K562 (cell line): ENCODE data around the gene TMEM184B. TPM values are rescaled to one million over a fixed set of nuclear protein-coding genes. Genes with fewer than 3 reads are reported as not detected.
A peak's percentile ranks its signal among the peaks of the same experiment; 100 is the strongest.

ENCODE experiments used
- ATAC-seq: fragments of 200-7000 bp; cut with Tn5 transposase; 3 replicates; pipeline ENCODE4 v1.9.1; 2020; ENCODE audit warnings: moderate library complexity
- BruUV-seq: library from RNA; stranded (reverse); fragments of 400-500 nt; replicated peaks from 2 replicates; lab custom pipeline; 2021; lab: Mats Ljungman, UMichigan
- CTCF ChIA-PET: fragments of 300-600 bp; formaldehyde crosslinking; extraction: SDS; loops from one replicate; lab custom pipeline; 2021; ENCODE audit warnings: low intra/inter-chr PET ratio; lab: Yijun Ruan, JAX
- POLR2A ChIA-PET: fragments of 300-600, 350-650 bp; sonication (Branson Sonifier 250); formaldehyde crosslinking; extraction: SDS; loops from one replicate; lab custom pipeline; 2021; ENCODE audit warnings: antibody characterized with exemption, inconsistent platforms; lab: Yijun Ruan, JAX
- DNase-seq, 4 experiments: peaks; one replicate each; pipeline versions ENCODE4 v3.0.0 to v3.0.0-alpha.2; 2011 to 2018; ENCODE audit warnings: low spot score in 3 of 4, mixed read lengths in 3 of 4; ENCODE audit errors: extremely low read depth in 1 of 4
- FAIRE-seq: peaks from 2 replicates; lab custom pipeline; 2011; peaks lifted over from hg19 to GRCh38; lab: Jason Lieb, UNC
- H2AFZ ChIP-seq: 2 replicates; pipeline ENCODE4 v1.6.0; 2011; ENCODE audit warnings: low read depth, low read length, control low read depth, inconsistent platforms
- H3K27ac ChIP-seq: fragments of 200-600 bp; 3 replicates; pipeline ENCODE4 v1.8.0; 2011; ENCODE audit warnings: low read depth, mild to moderate bottlenecking, control low read depth, inconsistent platforms, low read length, moderate library complexity, mixed read lengths; ENCODE audit errors: extremely low read depth
- H3K27me3 ChIP-seq, 2 experiments: fragments of 300-600 bp in 1 of 2; 2 replicates in 1 of 2; 3 replicates in 1 of 2; pipeline versions ENCODE4 v1.6.0 to v1.8.0; 2011; ENCODE audit warnings: inconsistent platforms in 2 of 2, low read length in 2 of 2, mild to moderate bottlenecking in 1 of 2, mixed read lengths in 1 of 2, moderate library complexity in 1 of 2; ENCODE audit not compliant: control insufficient read depth in 2 of 2, insufficient read depth in 2 of 2
- H3K36me3 ChIP-seq: fragments of 300-600 bp; 3 replicates; pipeline ENCODE4 v1.8.0; 2011; ENCODE audit warnings: mild to moderate bottlenecking, low read length, inconsistent platforms; ENCODE audit not compliant: control insufficient read depth, insufficient read depth
- H3K4me1 ChIP-seq, 2 experiments: fragments of 200-600 bp in 1 of 2; replicated peaks in 1 of 2; 2 replicates in 1 of 2; 3 replicates in 1 of 2; pipeline versions ENCODE4 v1.5.1 to v1.8.0; 2011; ENCODE audit warnings: inconsistent platforms in 2 of 2, low read length in 2 of 2, mild to moderate bottlenecking in 1 of 2, mixed read lengths in 1 of 2, moderate library complexity in 1 of 2; ENCODE audit not compliant: control insufficient read depth in 2 of 2, insufficient read depth in 2 of 2
- H3K4me2 ChIP-seq: 2 replicates; pipeline ENCODE4 v1.6.1; 2011; ENCODE audit warnings: low read length, control low read depth, inconsistent platforms, mixed read lengths; ENCODE audit not compliant: insufficient read depth
- H3K4me3 ChIP-seq: fragments of 200-600 bp; sonication (generic), shearing (Covaris generic); 2 replicates; pipeline ENCODE4 v1.5.1; 2016; ENCODE audit warnings: control low read depth, inconsistent platforms
- H3K79me2 ChIP-seq: fragments of 200-600 bp; 3 replicates; pipeline ENCODE4 v1.8.0; 2011; ENCODE audit warnings: low read length, inconsistent platforms; ENCODE audit not compliant: control insufficient read depth, insufficient read depth
- H3K9ac ChIP-seq, 2 experiments: 2 replicates each; pipeline versions ENCODE4 v1.6.0 to v1.6.1; 2011; ENCODE audit warnings: low read depth in 2 of 2, low read length in 2 of 2, control low read depth in 1 of 2, inconsistent platforms in 1 of 2, mild to moderate bottlenecking in 1 of 2, mixed read lengths in 1 of 2; ENCODE audit not compliant: insufficient read depth in 1 of 2
- H3K9me1 ChIP-seq: one replicate; pipeline ENCODE4 v1.6.0; 2011; ENCODE audit warnings: inconsistent platforms, mild to moderate bottlenecking, low read length, moderate library complexity; ENCODE audit not compliant: control insufficient read depth, insufficient read depth
- H3K9me3 ChIP-seq: replicated peaks from 2 replicates; pipeline ENCODE4 v1.5.1; 2011; ENCODE audit warnings: low read depth, low read length, inconsistent platforms; ENCODE audit not compliant: control insufficient read depth, insufficient read depth
- H4K20me1 ChIP-seq: replicated peaks from 2 replicates; pipeline ENCODE4 v1.6.1; 2011; ENCODE audit warnings: low read length, inconsistent platforms, mixed read lengths; ENCODE audit not compliant: control insufficient read depth, insufficient read depth
- BDP1 ChIP-seq: IDR thresholded peaks from 3 replicates; pipeline ENCODE4 v1.6.1; 2011; ENCODE audit not compliant: insufficient read length, insufficient read depth
- BRCA1 ChIP-seq, 2 experiments: fragments of 450-650 bp in 1 of 2; sonication (generic) in 1 of 2; formaldehyde crosslinking in 1 of 2; IDR thresholded peaks; 2 replicates each; pipeline versions ENCODE4 v1.5.0 to v1.6.1; 2017 to 2020; ENCODE audit warnings: mild to moderate bottlenecking in 1 of 2, missing genetic modification reagents in 1 of 2
- CSDE1 ChIP-seq, 2 experiments: fragments of 450-650 bp; IDR thresholded peaks; 2 replicates each; pipeline ENCODE4 v1.6.1; 2016; ENCODE audit warnings: mild to moderate bottlenecking in 1 of 2
- GATAD2A ChIP-seq: fragments of 450-650 bp; IDR thresholded peaks from 2 replicates; pipeline ENCODE4 v1.6.1; 2017
- HNRNPL ChIP-seq: fragments of 200-400 bp; formaldehyde crosslinking; IDR thresholded peaks from 2 replicates; pipeline ENCODE4 v1.6.1; 2017; ENCODE audit warnings: low read depth, mild to moderate bottlenecking, low read length
- IFI16 ChIP-seq: fragments of 250-450 bp; sonication (Bioruptor Pico); IDR thresholded peaks from 2 replicates; pipeline ENCODE4 v2.1.2; 2022; ENCODE audit warnings: mild to moderate bottlenecking, inconsistent platforms
- MEF2D ChIP-seq: conservative IDR thresholded peaks from 2 replicates; pipeline ENCODE4 v1.6.1; 2016; ENCODE audit warnings: low read depth, missing genetic modification characterization, missing compliant biosample characterization
- MTA2 ChIP-seq: fragments of 450-650 bp; IDR thresholded peaks from 2 replicates; pipeline ENCODE4 v1.6.1; 2016; ENCODE audit warnings: low read depth
- MTF1 ChIP-seq: fragments of 250-450 bp; sonication (Bioruptor Pico); IDR thresholded peaks from 2 replicates; pipeline ENCODE4 v1.9.0; 2021; ENCODE audit warnings: moderate library complexity, mild to moderate bottlenecking, inconsistent platforms, borderline replicate concordance
- POLR2AphosphoS5 ChIP-seq: IDR thresholded peaks from 2 replicates; pipeline ENCODE4 v1.6.1; 2011; ENCODE audit warnings: mild to moderate bottlenecking, low read depth, low read length, moderate library complexity; ENCODE audit not compliant: control insufficient read depth, insufficient read depth
- PURB ChIP-seq: sonication (generic); formaldehyde crosslinking; IDR thresholded peaks from 2 replicates; pipeline ENCODE4 v1.9.0; 2021; ENCODE audit warnings: low read depth, mild to moderate bottlenecking, missing genetic modification reagents
- RBM22 ChIP-seq: fragments of 200-400 bp; formaldehyde crosslinking; IDR thresholded peaks from 2 replicates; pipeline ENCODE4 v1.6.1; 2018; ENCODE audit warnings: low read length, low read depth; ENCODE audit not compliant: poor library complexity, severe bottlenecking
- RFX5 ChIP-seq: IDR thresholded peaks from 2 replicates; pipeline ENCODE4 v1.6.1; 2011; ENCODE audit warnings: low read depth, mild to moderate bottlenecking, improper control_type of control experiment, low read length
- ZNF707 ChIP-seq: fragments of 250-450 bp; sonication (Bioruptor Pico); conservative IDR thresholded peaks from 2 replicates; pipeline ENCODE4 v1.8.0; 2022; ENCODE audit warnings: inconsistent platforms, mild to moderate bottlenecking, moderate library complexity
- WGBS: fragments of 100-300 bp; shearing (Covaris generic); methylation state at CpG from one replicate; pipeline ENCODE4 v1.1.6; 2016; ENCODE audit warnings: low coverage, mixed read lengths; ENCODE audit not compliant: insufficient coverage; ENCODE audit errors: missing lambda C conversion rate; 5-methylcytosine and 5-hydroxymethylcytosine counted together
- in situ Hi-C: fragments of 300-500 bp; cut with MboI; formaldehyde crosslinking; loops from 4 replicates; pipeline ENCODE4 v1.15.0; 2018; ENCODE audit warnings: inconsistent platforms, mixed read lengths
- intact Hi-C: fragments of 100-400 bp; cut with micrococcal nuclease; formaldehyde crosslinking; loops from 2 replicates; pipeline ENCODE4 v1.14.2; 2022
- polyA plus RNA-seq, 8 experiments: library from polyadenylated mRNA; depleted of rRNA in 4 of 8; stranded (reverse) in 5 of 8; unstranded in 3 of 8; fragments of >200 nt; fragmentation: Nextera tagmentation in 2 of 8; fragmentation: Illumina TruSeq in 1 of 8; extraction: Ambion mirVana in 2 of 8; extraction: Trizol in 1 of 8; gene quantifications; 2 replicates each; pipeline versions ENCODE4 v1.2.1 to v1.2.3, GENCODE V29; 2011 to 2014; ENCODE audit warnings: inconsistent platforms in 1 of 8, missing spikeins in 1 of 8
- total RNA-seq, 7 experiments: library from RNA; depleted of rRNA in 6 of 7; stranded (reverse); fragments of >200 nt in 6 of 7; fragmentation: Illumina TruSeq in 2 of 7; extraction: Trizol in 2 of 7; gene quantifications; 2 replicates each; pipeline versions ENCODE4 v1.2.1 to v1.2.3, GENCODE V29; 2011 to 2021; ENCODE audit warnings: low replicate concordance in 1 of 7
- TF ChIP-seq, protein P1 (sequence below): fragments of 250-450 bp; sonication (Bioruptor Pico); IDR thresholded peaks from 2 replicates; pipeline ENCODE4 v1.5.0; 2020; ENCODE audit warnings: mild to moderate bottlenecking, borderline replicate concordance

The TMEM184B gene
- total and polyA plus RNA-seq, 9 of the 15 experiments (the other 6 are each of a cell fraction or from before 2014, with no cell fraction given) = 0.31 to 25.1 (median 6.2) TPM

DNA sequence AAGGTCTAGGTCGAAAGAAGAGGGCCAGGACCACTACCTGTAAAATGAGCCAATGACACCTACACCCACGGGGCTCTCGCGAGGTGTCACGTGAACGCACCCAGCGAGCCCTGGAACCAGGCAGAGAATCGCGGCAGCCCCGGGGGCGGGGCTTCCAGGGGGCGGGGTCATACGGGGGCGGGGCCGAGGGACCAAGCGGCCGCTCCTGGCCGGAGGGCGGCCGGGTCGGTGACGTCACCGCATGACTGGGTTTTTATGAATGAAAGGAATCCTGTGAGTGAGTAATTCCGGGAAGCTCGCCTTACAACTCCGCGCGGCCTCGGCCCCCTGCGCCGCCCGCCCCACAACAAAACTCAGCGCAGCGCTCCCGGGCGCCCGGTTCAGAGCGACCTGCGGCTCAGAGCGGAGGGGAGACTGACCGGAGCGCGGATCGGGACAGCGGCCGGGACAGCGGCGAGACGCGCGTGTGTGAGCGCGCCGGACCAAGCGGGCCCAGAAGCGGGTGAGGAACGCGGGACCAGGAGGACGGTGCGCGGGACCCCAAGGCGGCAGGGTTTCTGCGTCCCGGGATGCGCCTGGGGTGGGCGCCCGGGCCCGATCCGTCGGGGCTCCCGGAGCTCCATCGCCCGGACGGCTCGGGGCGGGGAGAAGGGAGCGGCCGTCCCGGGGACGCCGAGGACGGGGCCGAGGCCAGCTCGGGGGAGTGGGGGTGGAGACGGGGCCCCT is 70.9 kb downstream of the TMEM184B start, which contains the start of gene MAFF (continued):
- peak; percentile 64 for TF ChIP-seq RBM22

DNA sequence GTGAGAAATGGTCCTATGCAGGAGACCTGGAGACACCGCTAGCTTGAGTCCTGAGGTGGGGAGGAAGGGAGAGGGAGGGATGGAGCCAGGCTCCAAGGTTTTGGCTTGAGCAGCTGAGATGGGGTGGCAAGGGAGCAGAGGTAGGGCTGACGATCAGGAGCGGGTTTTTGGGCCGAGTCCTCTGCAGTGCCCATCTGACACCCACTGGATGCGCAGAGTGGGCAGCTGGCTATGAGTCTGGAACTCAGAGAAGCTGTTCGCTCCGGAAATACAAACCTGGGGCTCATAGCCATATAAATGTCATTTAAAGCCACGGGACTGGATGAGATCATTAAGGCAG is 71.5 kb downstream of the TMEM184B start:
- Histone ChIP-seq H3K4me1 (peaks cover 4 to 24% of the 10 kb centered on the region in 2 experiments; a peak in 3 of 5 replicates), H4K20me1 (peaks cover 18% of the 10 kb centered on the region; the same call in 1 of the 2 replicates), H3K9me1 (no peaks in the 10 kb centered on the region), H3K4me2 (peak overlapping the region; percentile 85), H3K36me3 (no peaks in the 10 kb centered on the region), H3K4me3 (peak overlapping the region; percentile 33), H3K27me3 (no peaks in the 10 kb centered on the region), H3K9ac (peak overlapping the region; percentile 60 to 86), H3K9me3 (no peaks in the 10 kb centered on the region), H3K79me2 (peaks cover 37% of the 10 kb centered on the region), H3K27ac (peak overlapping the region; percentile 53), H2AFZ (peak overlapping the region; percentile 96)
- intact Hi-C loops = loop anchor here (10.0 kb wide), 1 partner anchor 87 kb away; the partner anchor contains the start of gene BAIAP2L2
- ChIA-PET CTCF (no interaction called here), POLR2A (interaction anchor here (0.5 to 4.9 kb wide), 18 partner anchors 9 to 313 kb away, joined by 3 to 44 read pairs (median 4); partner anchors contain the start of gene PLA2G6)
- TF ChIP-seq MTF1 (no peak), RFX5 (no peak), MEF2D (tag) (no peak), GATAD2A (no peak), IFI16 (no peak), PURB (no peak), POLR2AphosphoS5 (no peak), CSDE1 (IDR thresholded peaks at IDR 0.05) (no peak), BRCA1 (IDR thresholded peaks at IDR 0.05) (no peak), BRCA1 (CRISPR knock-in tag; IDR thresholded peaks at IDR 0.05) (no peak), HNRNPL (no peak), MTA2 (no peak), BDP1 (no peak), ZNF707 (CRISPR knock-in tag) (no peak)
- TF ChIP-seq, protein P1, sequence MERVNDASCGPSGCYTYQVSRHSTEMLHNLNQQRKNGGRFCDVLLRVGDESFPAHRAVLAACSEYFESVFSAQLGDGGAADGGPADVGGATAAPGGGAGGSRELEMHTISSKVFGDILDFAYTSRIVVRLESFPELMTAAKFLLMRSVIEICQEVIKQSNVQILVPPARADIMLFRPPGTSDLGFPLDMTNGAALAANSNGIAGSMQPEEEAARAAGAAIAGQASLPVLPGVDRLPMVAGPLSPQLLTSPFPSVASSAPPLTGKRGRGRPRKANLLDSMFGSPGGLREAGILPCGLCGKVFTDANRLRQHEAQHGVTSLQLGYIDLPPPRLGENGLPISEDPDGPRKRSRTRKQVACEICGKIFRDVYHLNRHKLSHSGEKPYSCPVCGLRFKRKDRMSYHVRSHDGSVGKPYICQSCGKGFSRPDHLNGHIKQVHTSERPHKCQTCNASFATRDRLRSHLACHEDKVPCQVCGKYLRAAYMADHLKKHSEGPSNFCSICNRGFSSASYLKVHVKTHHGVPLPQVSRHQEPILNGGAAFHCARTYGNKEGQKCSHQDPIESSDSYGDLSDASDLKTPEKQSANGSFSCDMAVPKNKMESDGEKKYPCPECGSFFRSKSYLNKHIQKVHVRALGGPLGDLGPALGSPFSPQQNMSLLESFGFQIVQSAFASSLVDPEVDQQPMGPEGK = no peak
- in situ Hi-C loops = no loop called here
- DNase-seq (no peak), ATAC-seq (no peak), FAIRE-seq (peak; percentile 29)
- no TSS peak for BruUV-seq
- 8% methylated on average over 7 of the region's 8 CpGs for WGBS
